ENCODE data around the gene ELP5. TPM values are rescaled to one million over a fixed set of nuclear protein-coding genes. Genes with fewer than 3 reads are reported as not detected.

Gene ELP5
- total RNA-seq, 2 experiments from 2014 or later = 84.6 to 97.3 TPM

DNA sequence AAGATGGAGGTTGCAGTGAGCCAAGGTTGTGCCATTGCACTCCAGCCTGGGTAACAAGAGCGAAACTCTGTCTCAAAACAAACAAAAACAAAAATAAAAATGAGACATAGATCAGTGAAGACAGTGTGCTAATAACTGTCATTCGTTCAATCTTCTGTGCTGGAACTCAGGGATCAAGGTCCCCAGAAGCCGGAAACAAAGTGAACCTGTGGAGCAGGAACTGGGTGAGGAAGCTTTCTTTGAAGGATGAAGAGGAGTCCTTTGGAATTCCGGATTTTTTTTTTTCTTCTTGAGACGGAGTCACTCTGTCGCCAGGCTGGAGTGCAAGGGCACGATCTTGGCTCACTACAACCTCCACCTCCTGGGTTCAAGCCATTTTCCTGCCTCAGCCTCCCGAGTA is 27.4 kb downstream of the ELP5 start:
- no peaks in the 10 kb centered on the region for H3K9me3 ChIP-seq (ENCODE audit: low read length)
- TF ChIP-seq EZH2phosphoT487 (IDR thresholded peaks at IDR 0.05; ENCODE audit: borderline replicate concordance, low read depth, low read length) = no peak
- TF ChIP-seq CTCF (conservative IDR thresholded peaks at IDR 0.05; ENCODE audit: low read length) = no peak
- peaks cover 32% of the 10 kb centered on the region for H3K4me1 ChIP-seq (ENCODE audit: insufficient read depth, low read length, poor library complexity, severe bottlenecking)
- H3K36me3 ChIP-seq (ENCODE audit: insufficient read depth, low read length) = no peaks in the 10 kb centered on the region
- no peak for DNase-seq (ENCODE audit: low spot score)
- no TSS peak for BruUV-seq (replicated peaks)
- intact Hi-C loops (cut with micrococcal nuclease; ENCODE audit: unreplicated experiment) = no loop called here
- no peak overlapping the region for H2AFZ ChIP-seq (ENCODE audit: low read length)
- no peak overlapping the region for H3K4me3 ChIP-seq (ENCODE audit: low read depth, low read length, poor library complexity, severe bottlenecking)
- H4K20me1 ChIP-seq (ENCODE audit: insufficient read depth, low read length) = no peaks in the 10 kb centered on the region
- ChIA-PET CTCF (ENCODE audit: unreplicated experiment) (no interaction called here), POLR2A (no interaction called here)
- no peak overlapping the region for H3K4me2 ChIP-seq (ENCODE audit: low read length)
- H3K79me2 ChIP-seq (ENCODE audit: insufficient read depth, low read depth, low read length) = no peaks in the 10 kb centered on the region
- H3K9me2 ChIP-seq (ENCODE audit: insufficient read depth, low read length) = no peaks in the 10 kb centered on the region
- H3K27ac ChIP-seq (ENCODE audit: low read depth, low read length, poor library complexity, severe bottlenecking) = no peak overlapping the region

GRCh38 chr17:7280519-7281073 is 28.6 kb downstream of the ELP5 start:
- intact Hi-C loops (cut with micrococcal nuclease; ENCODE audit: unreplicated experiment) = loop anchor here (1.0 to 2.0 kb wide), 5 partner anchors 16 to 235 kb away; partner anchors contain the start of genes ACAP1, KCTD11 and TMEM102
- CTCF ChIA-PET (ENCODE audit: unreplicated experiment) = interaction anchor here (0.5 to 1.0 kb wide), 3 partner anchors 16 to 203 kb away, joined by 3 to 4 read pairs (median 4); partner anchors contain the start of gene POLR2A
- Histone ChIP-seq H3K4me1 (ENCODE audit: insufficient read depth, low read length, poor library complexity, severe bottlenecking) (peaks cover 32% of the 10 kb centered on the region), H3K9me3 (ENCODE audit: low read length) (no peaks in the 10 kb centered on the region), H4K20me1 (ENCODE audit: insufficient read depth, low read length) (no peaks in the 10 kb centered on the region), H3K4me2 (ENCODE audit: low read length) (peak overlapping the region; percentile 88), H3K9me2 (ENCODE audit: insufficient read depth, low read length) (no peaks in the 10 kb centered on the region), H3K36me3 (ENCODE audit: insufficient read depth, low read length) (no peaks in the 10 kb centered on the region), H3K4me3 (ENCODE audit: low read depth, low read length, poor library complexity, severe bottlenecking) (peak overlapping the region; percentile 59), H3K27ac (ENCODE audit: low read depth, low read length, poor library complexity, severe bottlenecking) (peak overlapping the region; percentile 57), H2AFZ (ENCODE audit: low read length) (peak overlapping the region; percentile 85; the same call in 1 of the 2 replicates), H3K79me2 (ENCODE audit: insufficient read depth, low read depth, low read length) (no peaks in the 10 kb centered on the region)
- DNase-seq (ENCODE audit: low spot score) = peak; percentile 92
- peak; percentile 96 for TF ChIP-seq CTCF (conservative IDR thresholded peaks at IDR 0.05; ENCODE audit: low read length)
- no peak for TF ChIP-seq EZH2phosphoT487 (IDR thresholded peaks at IDR 0.05; ENCODE audit: borderline replicate concordance, low read depth, low read length)
- BruUV-seq (replicated peaks) = no TSS peak
- POLR2A ChIA-PET = interaction anchor here (0.6 to 1.3 kb wide), 3 partner anchors 11 to 24 kb away, joined by 3 to 5 read pairs (median 3); no protein-coding TSS in a partner anchor

Data from OCI-LY7 (cell line).